HCT116 (cell line): ENCODE data around the gene ANXA2R. TPM values are rescaled to one million over a fixed set of nuclear protein-coding genes. Genes with fewer than 3 reads are reported as not detected.

Source experiments
- ATAC-seq: fragments of 200-7000 bp; cut with Tn5 transposase; 2 replicates; pipeline ENCODE4 v1.9.1; 2020; ENCODE audit warnings: mild to moderate bottlenecking, moderate library complexity
- BruUV-seq: library from RNA; stranded (reverse); fragments of 400-500 nt; replicated peaks from 2 replicates; lab custom pipeline; 2021; lab: Mats Ljungman, UMichigan
- CTCF ChIA-PET: fragments of 300-600 bp; sonication (Branson Sonifier 250); formaldehyde crosslinking; loops from one replicate; lab custom pipeline; 2021; ENCODE audit warnings: antibody characterized with exemption; lab: Charles Lee
- POLR2A ChIA-PET: fragments of 300-600, 350-600 bp; sonication (Branson Sonifier 250); formaldehyde crosslinking; loops from one replicate; lab custom pipeline; 2021; ENCODE audit warnings: antibody characterized with exemption; lab: Charles Lee
- RAD21 ChIA-PET, 2 experiments: fragments of 300-600 bp; sonication (Branson Sonifier 250); formaldehyde crosslinking; loops; one replicate each; lab custom pipeline; 2023; ENCODE audit warnings: low total read pairs in 2 of 2; ENCODE audit not compliant: uncharacterized antibody in 2 of 2, unreplicated experiment in 2 of 2, low non-redundant PET in 1 of 2; lab: Charles Lee
- DNase-seq: peaks from one replicate; pipeline ENCODE4 v3.0.0-alpha.2; 2010; ENCODE audit warnings: low read depth, low spot score
- H2AFZ ChIP-seq: fragments of 200-600 bp; shearing (Covaris generic), sonication (generic); 2 replicates; pipeline ENCODE4 v1.6.1; 2017; ENCODE audit warnings: low read depth, mixed run types, mixed read lengths, antibody characterized with exemption, low read length; ENCODE audit not compliant: poor library complexity, severe bottlenecking
- H3K27ac ChIP-seq: 2 replicates; pipeline ENCODE4 v1.5.1; 2012; ENCODE audit warnings: low read depth, low read length
- H3K27me3 ChIP-seq: fragments of 200-600 bp; sonication (generic); 2 replicates; pipeline ENCODE4 v1.6.1; 2016; ENCODE audit warnings: mixed run types, low read length, mixed read lengths; ENCODE audit not compliant: insufficient read depth
- H3K36me3 ChIP-seq, 2 experiments: fragments of 200-500 bp in 1 of 2; fragments of 200-600 bp in 1 of 2; sonication (Bioruptor generic) in 1 of 2; sonication (generic) in 1 of 2; 2 replicates each; pipeline versions ENCODE4 v1.5.1 to v1.6.1; 2014 to 2016; ENCODE audit warnings: low read length in 2 of 2, inconsistent platforms in 1 of 2, mixed read lengths in 1 of 2, mixed run types in 1 of 2; ENCODE audit not compliant: insufficient read depth in 2 of 2, control insufficient read depth in 1 of 2
- H3K4me1 ChIP-seq, 2 experiments: fragments of 200-600 bp in 1 of 2; sonication (generic) in 1 of 2; 2 replicates each; pipeline versions ENCODE4 v1.5.1 to v1.6.1; 2012 to 2017; ENCODE audit warnings: low read length in 2 of 2, inconsistent platforms in 1 of 2, mild to moderate bottlenecking in 1 of 2, mixed read lengths in 1 of 2, mixed run types in 1 of 2, moderate library complexity in 1 of 2; ENCODE audit not compliant: insufficient read depth in 2 of 2, control insufficient read depth in 1 of 2
- H3K4me2 ChIP-seq: fragments of 200-600 bp; sonication (generic); 2 replicates; pipeline ENCODE4 v1.6.1; 2017; ENCODE audit warnings: mixed run types, low read length, mixed read lengths
- H3K4me3 ChIP-seq, 2 experiments: fragments of 200-600 bp in 1 of 2; sonication (generic) in 1 of 2; replicated peaks in 1 of 2; 2 replicates each; pipeline ENCODE4 v1.5.1; 2011 to 2016; ENCODE audit warnings: low read length in 2 of 2, control low read depth in 1 of 2, low read depth in 1 of 2, mild to moderate bottlenecking in 1 of 2, mixed read lengths in 1 of 2, mixed run types in 1 of 2
- H3K79me2 ChIP-seq: fragments of 200-600 bp; sonication (generic); 2 replicates; pipeline ENCODE4 v1.6.1; 2017; ENCODE audit warnings: mild to moderate bottlenecking, mixed run types, low read length, moderate library complexity, mixed read lengths; ENCODE audit not compliant: insufficient read depth
- H3K9ac ChIP-seq: fragments of 200-600 bp; sonication (generic); 2 replicates; pipeline ENCODE4 v1.6.1; 2016; ENCODE audit warnings: low read length, mixed read lengths
- H3K9me2 ChIP-seq: fragments of 200-600 bp; sonication (generic), shearing (Covaris generic); 2 replicates; pipeline ENCODE4 v1.6.1; 2017; ENCODE audit warnings: mixed run types, mild to moderate bottlenecking, moderate library complexity; ENCODE audit not compliant: insufficient read depth
- H3K9me3 ChIP-seq, 2 experiments: fragments of 200-500 bp in 1 of 2; fragments of 200-600 bp in 1 of 2; sonication (Bioruptor generic) in 1 of 2; sonication (generic) in 1 of 2; 2 replicates each; pipeline ENCODE4 v1.6.1; 2014 to 2017; ENCODE audit warnings: low read length in 2 of 2, mixed read lengths in 2 of 2, inconsistent platforms in 1 of 2, low read depth in 1 of 2, mild to moderate bottlenecking in 1 of 2, mixed run types in 1 of 2, moderate library complexity in 1 of 2; ENCODE audit not compliant: control insufficient read depth in 1 of 2, insufficient read depth in 1 of 2
- H4K20me1 ChIP-seq: fragments of 200-600 bp; sonication (generic), shearing (Covaris generic); 2 replicates; pipeline ENCODE4 v1.6.1; 2017; ENCODE audit warnings: mixed run types, mild to moderate bottlenecking, moderate library complexity; ENCODE audit not compliant: insufficient read depth
- CBX3 ChIP-seq: IDR thresholded peaks from 2 replicates; pipeline ENCODE4 v1.6.1; 2012; ENCODE audit warnings: low read depth
- CEBPB ChIP-seq: IDR thresholded peaks from 2 replicates; pipeline ENCODE4 v1.6.1; 2012; ENCODE audit warnings: low read depth
- EZH2 ChIP-seq: fragments of 200-600 bp; sonication (generic); IDR thresholded peaks from 2 replicates; pipeline ENCODE4 v1.6.1; 2017; ENCODE audit warnings: antibody characterized with exemption, mixed run types
- EZH2phosphoT487 ChIP-seq: fragments of 200-600 bp; IDR thresholded peaks from 2 replicates; pipeline ENCODE4 v1.6.1; 2018; ENCODE audit warnings: antibody characterized with exemption, borderline replicate concordance
- FOSL1 ChIP-seq: IDR thresholded peaks from 2 replicates; pipeline ENCODE4 v1.6.1; 2012; ENCODE audit warnings: low read depth
- MAX ChIP-seq: IDR thresholded peaks from 2 replicates; pipeline ENCODE4 v1.6.1; 2012
- POLR2AphosphoS5 ChIP-seq: IDR thresholded peaks from 2 replicates; pipeline ENCODE4 v1.6.1; 2011; ENCODE audit warnings: mild to moderate bottlenecking, low read depth, low read length, moderate library complexity
- RAD21 ChIP-seq: IDR thresholded peaks from 2 replicates; pipeline ENCODE4 v1.6.1; 2012; ENCODE audit warnings: low read depth, mild to moderate bottlenecking
- REST ChIP-seq: IDR thresholded peaks from 2 replicates; pipeline ENCODE4 v1.6.1; 2012; ENCODE audit warnings: low read depth
- SIN3A ChIP-seq: IDR thresholded peaks from 2 replicates; pipeline ENCODE4 v1.6.1; 2012; ENCODE audit warnings: low read depth
- SP1 ChIP-seq: IDR thresholded peaks from 2 replicates; pipeline ENCODE4 v1.6.1; 2012; ENCODE audit warnings: low read depth
- SRF ChIP-seq: IDR thresholded peaks from 2 replicates; pipeline ENCODE4 v1.6.1; 2012; ENCODE audit warnings: low read depth
- TCF7L2 ChIP-seq: IDR thresholded peaks from 2 replicates; pipeline ENCODE4 v1.7.0; 2011; ENCODE audit warnings: borderline replicate concordance, inconsistent platforms; ENCODE audit not compliant: insufficient read depth, insufficient read length; ENCODE audit errors: extremely low read depth
- YY1 ChIP-seq: IDR thresholded peaks from 2 replicates; pipeline ENCODE4 v1.6.1; 2011; ENCODE audit warnings: low read length, low read depth, moderate library complexity, mild to moderate bottlenecking; ENCODE audit not compliant: insufficient replicate concordance; ENCODE audit errors: extremely low read depth
- ZBTB33 ChIP-seq: IDR thresholded peaks from 2 replicates; pipeline ENCODE4 v1.6.1; 2011; ENCODE audit warnings: mild to moderate bottlenecking, low read length, moderate library complexity; ENCODE audit not compliant: insufficient replicate concordance; ENCODE audit errors: extremely low read depth
- ZNF274 ChIP-seq: fragments of 200-500 bp; sonication (Bioruptor generic); IDR thresholded peaks from 2 replicates; pipeline ENCODE4 v1.6.1; 2014; ENCODE audit warnings: mild to moderate bottlenecking, low read depth, low read length, inconsistent platforms
- intact Hi-C: fragments of 100-400 bp; cut with micrococcal nuclease; formaldehyde crosslinking; loops from 2 replicates; pipeline ENCODE4 v1.10.0; 2022
- total RNA-seq: library from RNA; stranded (reverse); gene quantifications from one replicate; pipeline ENCODE4 v1.2.1, GENCODE V29; 2021; ENCODE audit not compliant: unreplicated experiment
- TF ChIP-seq, protein P1 (sequence below): IDR thresholded peaks from 2 replicates; pipeline ENCODE4 v1.6.1; 2012
- TF ChIP-seq, protein P2 (sequence below), 3 experiments: fragments of 200-600 bp in 1 of 3; sonication (generic) in 1 of 3; IDR thresholded peaks in 2 of 3; conservative IDR thresholded peaks in 1 of 3; 2 replicates each; pipeline ENCODE4 v1.5.1; 2012 to 2017; ENCODE audit warnings: low read depth in 2 of 3, low read length in 2 of 3, antibody characterized with exemption in 1 of 3, borderline replicate concordance in 1 of 3, control low read depth in 1 of 3, mild to moderate bottlenecking in 1 of 3, mixed read lengths in 1 of 3, mixed run types in 1 of 3, moderate library complexity in 1 of 3; ENCODE audit not compliant: insufficient read depth in 1 of 3

Gene ANXA2R
- total RNA-seq, 1 experiment from 2014 or later, result 0.37 TPM

DNA sequence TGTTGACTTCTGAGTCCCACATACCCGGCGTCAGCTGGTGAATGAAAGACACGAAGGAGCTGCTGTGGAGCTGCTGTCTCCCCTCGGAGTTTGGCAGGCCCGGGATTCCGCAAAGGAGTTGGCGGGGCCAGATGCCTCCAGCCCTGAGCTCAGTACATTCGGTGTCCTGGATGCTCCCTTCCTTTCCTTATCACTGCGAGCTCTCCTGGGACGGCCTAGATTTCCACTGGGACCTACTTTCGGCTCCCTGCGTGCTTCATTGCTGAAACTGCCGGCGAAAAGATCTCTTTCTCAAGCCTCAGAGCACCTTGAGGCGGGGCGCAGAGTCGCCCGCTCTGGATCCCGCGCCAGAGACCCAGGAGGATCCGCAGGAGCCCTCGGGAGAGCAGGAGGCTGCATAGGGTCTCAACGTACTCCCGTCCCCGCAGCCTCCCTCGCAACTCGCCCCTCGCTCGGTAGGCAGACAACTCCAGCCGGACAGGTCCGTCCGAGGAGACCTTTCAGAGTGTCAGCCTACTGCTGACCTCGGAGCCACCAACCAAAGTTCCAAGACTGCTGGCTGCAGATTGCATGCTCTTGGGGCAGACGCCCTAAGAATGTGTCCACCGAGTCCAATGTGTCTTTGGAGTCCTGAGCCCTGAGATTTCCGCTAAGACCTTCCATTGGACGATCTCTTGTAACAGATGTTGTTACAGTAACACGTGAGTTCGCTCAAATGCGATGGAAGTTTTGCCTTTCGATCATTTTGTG, 6.1 kb downstream of the ANXA2R start:
- H3K4me3 ChIP-seq, result no peak overlapping the region

More for the DNA sequence above, 6.1 kb downstream of the ANXA2R start:
- Histone ChIP-seq H4K20me1 (no peaks in the 10 kb centered on the region), H3K4me2 (no peak overlapping the region), H3K9ac (no peak overlapping the region), H3K27ac (no peak overlapping the region), H2AFZ (no peak overlapping the region), H3K9me3 (no peaks in the 10 kb centered on the region), H3K79me2 (no peaks in the 10 kb centered on the region), H3K27me3 (no peaks in the 10 kb centered on the region), H3K9me2 (no peaks in the 10 kb centered on the region), H3K36me3 (no peaks in the 10 kb centered on the region), H3K4me1 (peaks cover 0 to 12% of the 10 kb centered on the region in 2 experiments; a peak in 3 of 4 replicates)
- ChIA-PET POLR2A (no interaction called here), CTCF (no interaction called here), RAD21 (no interaction called here)
- intact Hi-C loops, result no loop called here
- TF ChIP-seq SRF (no peak), YY1 (no peak), MAX (no peak), CEBPB (no peak), SP1 (no peak), EZH2 (no peak), REST (no peak), RAD21 (no peak), SIN3A (no peak), TCF7L2 (no peak), CBX3 (no peak), POLR2AphosphoS5 (no peak), EZH2phosphoT487 (no peak), ZBTB33 (no peak), FOSL1 (no peak), ZNF274 (no peak)
- TF ChIP-seq, protein P1, sequence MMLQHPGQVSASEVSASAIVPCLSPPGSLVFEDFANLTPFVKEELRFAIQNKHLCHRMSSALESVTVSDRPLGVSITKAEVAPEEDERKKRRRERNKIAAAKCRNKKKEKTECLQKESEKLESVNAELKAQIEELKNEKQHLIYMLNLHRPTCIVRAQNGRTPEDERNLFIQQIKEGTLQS, result no peak
- TF ChIP-seq, protein P2, sequence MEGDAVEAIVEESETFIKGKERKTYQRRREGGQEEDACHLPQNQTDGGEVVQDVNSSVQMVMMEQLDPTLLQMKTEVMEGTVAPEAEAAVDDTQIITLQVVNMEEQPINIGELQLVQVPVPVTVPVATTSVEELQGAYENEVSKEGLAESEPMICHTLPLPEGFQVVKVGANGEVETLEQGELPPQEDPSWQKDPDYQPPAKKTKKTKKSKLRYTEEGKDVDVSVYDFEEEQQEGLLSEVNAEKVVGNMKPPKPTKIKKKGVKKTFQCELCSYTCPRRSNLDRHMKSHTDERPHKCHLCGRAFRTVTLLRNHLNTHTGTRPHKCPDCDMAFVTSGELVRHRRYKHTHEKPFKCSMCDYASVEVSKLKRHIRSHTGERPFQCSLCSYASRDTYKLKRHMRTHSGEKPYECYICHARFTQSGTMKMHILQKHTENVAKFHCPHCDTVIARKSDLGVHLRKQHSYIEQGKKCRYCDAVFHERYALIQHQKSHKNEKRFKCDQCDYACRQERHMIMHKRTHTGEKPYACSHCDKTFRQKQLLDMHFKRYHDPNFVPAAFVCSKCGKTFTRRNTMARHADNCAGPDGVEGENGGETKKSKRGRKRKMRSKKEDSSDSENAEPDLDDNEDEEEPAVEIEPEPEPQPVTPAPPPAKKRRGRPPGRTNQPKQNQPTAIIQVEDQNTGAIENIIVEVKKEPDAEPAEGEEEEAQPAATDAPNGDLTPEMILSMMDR (IDR thresholded peaks at IDR 0.05 in 2 of 3, conservative IDR thresholded peaks at IDR 0.05 in 1 of 3; ENCODE audit: borderline replicate concordance in 1 of 3, insufficient read depth in 1 of 3, low read depth in 2 of 3, low read length in 2 of 3), result no peak
- ATAC-seq (no peak), DNase-seq (no peak)
- no TSS peak for BruUV-seq
